Right forelimb (tissue), 1 donor: ENCODE data around the gene CHMP6.
"Not testable (repeated sequence)": the region's sequence is repeated elsewhere in the genome, so short reads cannot be mapped to it uniquely, and the experiment has no call there.

Source experiments
- DNase-seq: peaks from one replicate; pipeline ENCODE4 v3.0.0-alpha.2; 2018

CHMP6 gene

GRCh38 chr17:81017330-81017729 is 25.7 kb downstream of the CHMP6 start:
- not testable (repeated sequence) for DNase-seq

- peak; percentile 54 for DNase-seq
Observed at GRCh38 chr17:81018044-81018802, 26.6 kb downstream of the CHMP6 start.

GRCh38 chr17:81019563-81020442 is 28.2 kb downstream of the CHMP6 start:
- DNase-seq: peak; percentile 42

DNA sequence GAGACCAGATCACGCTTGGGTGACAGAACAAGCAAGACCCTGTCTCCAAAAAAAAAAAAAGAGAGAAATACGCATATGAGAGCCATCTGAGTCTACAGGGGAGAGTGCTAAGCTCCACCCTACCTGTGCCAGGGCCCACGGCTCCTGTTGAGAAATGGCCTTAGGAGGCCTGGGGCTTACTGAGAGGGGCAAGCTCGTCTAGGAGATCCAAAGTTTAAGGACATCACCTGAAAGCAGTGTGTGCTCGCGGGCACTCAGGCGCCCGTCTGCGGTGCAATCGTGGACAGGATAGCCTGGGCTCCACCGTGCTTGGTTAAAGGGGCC is 28.8 kb downstream of the CHMP6 start:
- no peak for DNase-seq

DNA sequence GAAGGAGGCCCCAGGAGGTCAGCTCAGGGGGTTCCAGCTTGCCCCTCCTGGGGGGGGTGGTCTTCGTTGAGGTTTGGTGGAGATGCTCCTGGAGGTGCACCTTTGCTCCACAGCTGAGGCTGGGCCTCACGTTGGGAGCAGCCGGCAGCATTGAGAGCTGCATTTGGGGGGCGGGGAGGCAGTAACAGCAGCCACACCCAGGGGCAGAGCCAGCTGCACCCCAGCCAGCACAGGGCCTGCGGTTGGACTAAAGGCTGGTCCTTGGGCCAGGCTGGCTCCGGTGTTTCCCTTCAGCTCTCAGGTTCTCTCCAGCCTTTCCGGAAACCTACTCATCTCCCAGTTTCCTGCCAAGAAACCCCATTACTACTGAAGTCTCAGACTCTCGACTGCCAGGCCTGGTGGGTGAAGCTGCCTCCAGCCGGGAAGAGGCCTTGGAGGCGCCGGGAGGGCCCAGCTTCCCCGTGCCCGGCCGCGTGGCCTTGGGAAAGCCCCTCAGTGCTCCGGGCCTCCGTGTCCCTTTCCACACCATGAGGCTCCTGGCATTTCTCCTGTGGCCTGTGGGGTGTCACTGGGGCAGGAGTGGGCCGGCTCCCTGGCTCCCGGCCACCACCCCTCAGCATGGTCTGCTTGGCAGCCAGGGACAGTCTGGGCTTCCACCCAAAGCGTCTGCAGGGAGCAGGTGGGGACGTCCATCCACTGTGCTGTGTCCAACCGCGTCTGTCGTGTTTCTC is 29.3 kb downstream of the CHMP6 start:
- DNase-seq: peak; percentile 84

DNA sequence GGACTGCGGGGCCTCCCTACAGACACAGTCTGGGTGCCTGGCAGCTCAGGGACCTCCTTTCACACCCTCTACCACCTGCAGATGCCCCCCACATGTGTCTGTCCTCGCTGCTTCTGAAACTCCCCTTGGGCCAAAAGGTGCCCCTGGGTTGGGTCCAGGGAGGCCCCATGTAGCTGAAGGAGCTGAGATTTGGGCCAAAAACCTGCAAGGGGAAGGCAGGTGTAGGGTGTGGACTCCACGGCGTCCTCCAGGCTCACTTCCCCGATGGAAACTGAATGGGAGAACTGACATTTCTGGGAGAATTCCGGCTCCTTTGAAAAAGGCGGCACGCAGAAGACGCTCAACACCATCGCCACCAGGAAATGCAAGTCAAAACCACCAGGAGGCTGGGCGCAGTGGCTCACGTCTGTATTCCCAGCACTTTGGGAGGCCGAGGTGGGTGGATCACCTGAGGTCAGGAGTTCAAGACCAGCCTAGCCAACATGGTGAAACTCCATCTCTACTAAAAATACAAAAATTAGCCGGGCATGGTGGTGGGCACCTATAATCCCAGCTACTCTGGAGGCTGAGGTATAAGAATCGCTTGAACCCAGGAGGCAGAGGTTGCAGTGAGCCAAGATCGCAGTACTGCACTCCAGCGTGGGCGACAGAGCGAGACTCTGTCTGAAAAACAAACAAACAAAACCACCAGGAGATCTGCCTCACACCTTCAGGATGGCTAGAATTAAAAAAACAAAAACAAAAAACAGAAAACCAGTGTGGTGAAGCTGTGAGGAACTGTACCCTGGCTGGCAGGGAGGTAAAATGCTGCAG is 30.1 kb downstream of the CHMP6 start:
- no peak for DNase-seq

GRCh38 chr17:81022344-81022676 is 30.7 kb downstream of the CHMP6 start:
- DNase-seq: peak; percentile 42

DNA sequence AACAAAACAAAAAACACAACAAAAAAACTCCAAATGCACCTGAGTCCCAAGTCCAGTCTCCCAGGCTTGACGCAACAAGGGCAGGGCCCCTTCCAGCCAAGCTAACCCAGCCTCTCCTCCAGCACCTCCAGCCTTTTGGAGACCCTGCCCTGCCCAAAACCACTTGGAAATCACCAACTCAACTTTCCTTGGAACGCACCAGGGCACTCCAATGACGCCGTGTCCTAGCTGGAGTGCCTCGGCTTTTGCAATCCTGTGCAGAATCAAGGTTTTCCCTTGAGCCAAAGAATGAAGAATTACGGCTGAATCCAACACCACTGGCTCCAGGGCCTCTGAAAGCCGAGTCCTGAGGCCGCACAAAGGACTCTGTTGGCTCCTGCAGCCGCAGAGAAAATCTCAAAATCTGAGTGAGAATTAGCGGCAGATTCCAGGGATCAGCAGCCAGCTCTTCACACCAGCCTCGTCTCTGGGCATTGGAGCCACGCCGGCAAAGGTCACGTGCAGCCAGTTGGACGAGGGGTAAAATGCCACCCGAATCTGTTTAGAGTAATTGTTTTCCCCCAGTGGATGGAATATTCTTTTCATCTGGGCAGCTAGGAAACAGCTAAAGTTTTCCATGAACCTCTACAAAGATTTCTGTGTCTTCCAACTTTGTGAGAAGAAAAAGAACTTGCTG is 33.6 kb downstream of the CHMP6 start:
- peak; percentile 75 for DNase-seq

GRCh38 chr17:81025741-81026129 is 34.1 kb downstream of the CHMP6 start:
- DNase-seq: peak; percentile 80

- peak; percentile 40 for DNase-seq
Observed at GRCh38 chr17:81026266-81027036, 34.8 kb downstream of the CHMP6 start.

DNA sequence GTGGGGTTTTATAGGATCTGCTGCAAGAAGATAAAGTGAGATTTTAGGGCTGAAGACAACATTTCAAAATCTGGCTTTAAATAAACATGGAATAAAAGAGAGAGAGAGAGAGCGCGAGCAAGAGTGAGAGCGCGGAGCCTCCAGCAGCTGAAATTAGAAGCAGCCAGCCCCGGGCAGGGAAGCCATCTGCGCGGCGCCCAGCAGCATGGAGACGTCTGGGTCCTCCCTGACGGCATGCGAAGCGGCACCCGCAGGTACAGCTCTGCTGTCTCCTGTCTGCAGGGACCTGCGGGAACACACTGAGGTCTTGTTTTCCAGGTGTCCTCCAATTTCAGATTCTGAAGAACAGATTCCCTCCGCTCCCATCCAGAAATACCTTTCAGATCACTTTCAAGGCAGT is 35.4 kb downstream of the CHMP6 start:
- peak; percentile 43 for DNase-seq

DNA sequence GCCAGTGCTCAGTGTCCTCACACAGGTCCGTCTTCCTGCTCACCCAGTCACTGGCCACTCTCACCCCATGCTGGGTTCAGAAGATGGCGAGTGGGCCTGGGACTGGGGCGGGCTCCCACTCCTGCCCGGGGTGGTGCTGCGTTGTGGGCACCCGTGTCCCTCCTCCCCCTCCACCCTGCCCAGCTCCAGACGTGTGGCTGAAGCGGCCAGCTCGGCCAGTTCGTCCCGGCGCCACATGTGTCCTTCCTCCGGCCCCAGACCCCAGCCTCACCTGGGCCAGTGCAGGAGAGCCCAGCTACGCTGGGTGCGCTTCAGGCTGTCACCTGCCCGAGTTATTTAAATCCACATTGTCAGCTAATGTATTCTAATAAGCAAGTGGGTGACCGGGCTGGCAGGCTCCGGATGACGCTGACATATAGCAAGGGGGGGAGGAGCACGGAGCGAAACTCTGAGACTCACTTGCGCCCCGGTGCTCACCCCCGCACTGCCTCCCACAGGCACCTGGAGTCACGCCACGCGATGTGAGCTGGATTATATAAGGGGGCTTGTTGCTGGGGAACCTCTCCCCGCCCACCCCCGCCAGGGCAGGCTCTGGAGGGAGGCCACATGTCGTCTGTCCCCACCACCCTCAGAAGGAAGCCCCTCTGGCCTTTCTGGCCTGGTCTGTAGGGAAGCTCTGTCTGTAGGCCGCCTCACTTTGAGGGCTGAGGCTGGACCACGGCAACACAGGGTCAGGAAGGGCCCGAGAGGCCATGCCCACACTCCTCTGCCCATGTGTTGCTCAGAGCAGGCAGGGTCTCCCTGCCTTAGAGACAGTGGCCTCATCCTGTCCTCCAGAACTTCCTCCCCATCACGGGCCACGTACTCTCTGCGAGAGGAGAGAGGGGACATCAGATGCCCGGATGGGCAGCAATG is 36.2 kb downstream of the CHMP6 start:
- peak; percentile 41 for DNase-seq

DNA sequence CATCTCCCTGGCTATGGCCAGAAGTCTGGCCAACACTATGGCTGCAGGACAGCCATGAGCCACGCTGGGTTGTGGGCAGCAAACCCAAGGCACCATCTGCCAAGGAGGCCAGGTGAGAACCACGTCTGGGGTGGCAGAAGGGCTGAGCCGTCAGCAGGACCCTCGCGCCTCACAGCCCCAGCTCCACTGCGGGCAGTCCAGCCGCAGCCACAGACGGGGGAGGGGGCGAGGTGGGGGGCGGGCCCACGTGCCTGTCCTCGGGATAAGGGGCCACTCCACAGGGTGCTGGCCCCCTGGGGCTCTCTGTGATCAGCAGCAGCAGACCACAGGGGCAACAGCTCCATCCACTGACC is 36.8 kb downstream of the CHMP6 start:
- peak; percentile 45 for DNase-seq

GRCh38 chr17:81029859-81030258 is 38.2 kb downstream of the CHMP6 start:
- DNase-seq: peak; percentile 26

DNA sequence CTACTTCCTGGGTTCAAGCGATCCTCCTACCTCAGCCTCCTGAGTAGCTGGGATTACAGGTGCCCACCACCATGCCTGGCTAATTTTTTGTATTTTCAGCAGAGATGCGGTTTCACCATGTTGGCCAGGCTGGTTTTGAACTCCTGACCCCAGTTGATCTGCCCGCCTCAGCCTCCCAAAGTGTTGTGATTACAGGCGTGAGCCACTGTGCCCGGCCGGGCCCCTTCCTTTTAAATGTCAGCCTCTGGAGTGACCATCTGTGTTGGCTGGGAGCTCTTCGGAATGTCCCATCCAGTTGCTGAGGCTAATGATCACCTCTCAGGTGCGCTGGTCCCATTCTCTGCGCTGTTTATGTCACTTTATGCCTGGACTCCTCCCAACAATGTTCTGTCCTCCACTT is 38.7 kb downstream of the CHMP6 start:
- not testable (repeated sequence) for DNase-seq

DNA sequence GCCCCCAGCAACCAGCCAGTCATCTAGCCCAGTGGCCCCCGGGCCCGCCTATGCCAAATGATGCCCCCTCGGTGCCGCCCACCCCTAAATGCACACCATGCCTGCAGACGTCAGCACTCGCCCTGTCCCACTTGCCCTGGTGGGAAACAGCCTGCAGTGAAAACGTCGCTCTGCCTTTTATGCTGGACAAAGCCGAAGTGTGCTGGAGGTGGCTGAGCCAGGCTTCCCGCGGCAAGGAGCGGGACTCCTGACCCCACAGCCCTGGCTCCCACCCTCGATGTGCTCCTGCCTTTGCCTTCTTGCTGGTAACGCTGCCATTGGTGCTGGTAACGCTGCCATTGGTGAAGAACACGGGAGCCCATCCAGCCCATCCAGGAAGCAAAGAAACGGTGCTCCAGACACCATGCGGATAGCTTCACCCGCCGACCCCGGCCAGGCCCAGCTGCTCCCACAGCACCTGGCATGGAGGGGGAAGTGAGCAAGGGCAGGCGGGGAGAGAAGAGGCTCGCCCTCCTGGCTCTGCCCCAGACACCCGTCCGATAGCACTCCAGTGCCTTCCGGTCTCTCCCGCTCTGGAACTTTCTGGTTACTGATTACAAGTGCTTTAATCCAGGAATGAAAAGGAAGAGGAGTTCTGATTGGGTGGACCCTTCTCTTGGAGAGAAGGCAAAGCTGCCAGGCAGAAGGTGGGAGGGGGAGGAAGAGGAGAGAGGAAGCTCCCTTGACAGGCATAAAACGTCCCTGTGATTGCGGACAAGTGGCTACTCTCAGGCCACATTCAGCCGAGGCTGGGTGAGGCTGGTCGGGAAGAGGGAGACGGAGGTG is 39.3 kb downstream of the CHMP6 start:
- DNase-seq: peak; percentile 46

- DNase-seq: no peak
Observed at GRCh38 chr17:81031566-81032550, 40.2 kb downstream of the CHMP6 start.
